ENCODE measurements around the gene GPER1. TPM values are rescaled to one million over a fixed set of nuclear protein-coding genes. Genes with fewer than 3 reads are reported as not detected.

The GPER1 gene
- total RNA-seq, 1 experiment from 2014 or later, result not detected

- Histone ChIP-seq H4K91ac (ENCODE audit: insufficient read length, low read depth, low read length) (no peak overlapping the region), H3K9me3 (ENCODE audit: control insufficient read depth, low read depth, low read length) (no peaks in the 10 kb centered on the region), H3K79me1 (ENCODE audit: insufficient read depth, low read depth, low read length, poor library complexity, severe bottlenecking) (peaks cover 8% of the 10 kb centered on the region), H3K4me1 (ENCODE audit: insufficient read depth, low read length) (no peaks in the 10 kb centered on the region), H3K23me2 (ENCODE audit: insufficient read length, low read depth, low read length, poor library complexity, severe bottlenecking) (no peaks in the 10 kb centered on the region), H2BK5ac (ENCODE audit: insufficient read length, low read length) (no peak overlapping the region), H3K27me3 (ENCODE audit: insufficient read depth, low read length) (no peaks in the 10 kb centered on the region), H4K20me1 (ENCODE audit: control insufficient read depth, insufficient read depth, insufficient read length) (no peaks in the 10 kb centered on the region), H3K18ac (ENCODE audit: insufficient read length, low read depth, low read length) (no peak overlapping the region), H3K27ac (ENCODE audit: insufficient read length, low read depth, low read length) (no peak overlapping the region), H3K79me2 (ENCODE audit: insufficient read depth, low read length) (peaks cover 2% of the 10 kb centered on the region; the same call in 1 of the 2 replicates), H2AK5ac (ENCODE audit: insufficient read length, low read length) (no peak overlapping the region), H3K4ac (ENCODE audit: low read depth, low read length) (no peak overlapping the region), H3T11ph (ENCODE audit: low read length) (no peak overlapping the region), H2BK12ac (ENCODE audit: insufficient read length, low read depth, low read length) (no peak overlapping the region), H3K14ac (ENCODE audit: insufficient read depth, low read length) (no peak overlapping the region), H4K5ac (ENCODE audit: insufficient read length, low read depth, low read length) (no peak overlapping the region), H2BK120ac (ENCODE audit: low read depth, low read length, poor library complexity, severe bottlenecking) (no peak overlapping the region), H3K4me2 (ENCODE audit: insufficient read depth, insufficient read length, low read length) (no peak overlapping the region), H2BK15ac (ENCODE audit: low read depth, low read length) (no peak overlapping the region), H3K9ac (ENCODE audit: extremely low read depth, insufficient read length, low read length) (no peak overlapping the region), H2AFZ (ENCODE audit: low read length) (no peak overlapping the region), H2BK20ac (ENCODE audit: low read depth, low read length, poor library complexity, severe bottlenecking) (no peak overlapping the region), H3K23ac (ENCODE audit: insufficient read length, low read depth, low read length) (no peak overlapping the region), H3K56ac (ENCODE audit: insufficient read length, low read depth, low read length) (no peak overlapping the region), H4K8ac (replicated peaks; ENCODE audit: insufficient read length, low read depth, low read length) (no peak overlapping the region)
- Mint-ChIP-seq H3K4me1 (peaks cover 11 to 20% of the 10 kb centered on the region in 2 experiments), H3K27ac (no peak overlapping the region; a peak in 1 of 7 replicates), H3K36me3 (ENCODE audit: insufficient read depth in 1 of 3, low read depth in 3 of 3) (peaks cover 15 to 32% (median 28%) of the 10 kb centered on the region in 3 experiments), H3K9me3 (peaks cover 4% of the 10 kb centered on the region in 2 experiments), H3K4me3 (no peak overlapping the region), H3K27me3 (ENCODE audit: low read depth) (no peaks in the 10 kb centered on the region)
- WGBS (ENCODE audit: extremely low coverage, insufficient read length, low lambda C conversion rate), result no CpG with 5 or more reads among the region's 7 CpGs
- no peak for DNase-seq
- no peak for TF ChIP-seq CTCF (conservative IDR thresholded peaks at IDR 0.05)
Measured at GRCh38 chr7:1127001-1127400, 39.1 kb downstream of the GPER1 start.

Data from H9 (cell line).